WTC11 (cell line): ENCODE data around the gene UGT8. TPM values are rescaled to one million over a fixed set of nuclear protein-coding genes. Genes with fewer than 3 reads are reported as not detected.

Experiments
- ATAC-seq: fragments of 200-7000 bp; cut with Tn5 transposase; 2 replicates; pipeline ENCODE4 v1.10.0; 2021; ENCODE audit warnings: mild to moderate bottlenecking, moderate library complexity
- CTCF ChIA-PET: fragments of 300-600 bp; sonication (Branson Sonifier 250); formaldehyde crosslinking; loops from one replicate; lab custom pipeline; 2021; ENCODE audit warnings: antibody characterized with exemption; lab: Charles Lee
- POLR2A ChIA-PET: fragments of 350-600 bp; sonication (Branson Sonifier 250); formaldehyde crosslinking; loops from one replicate; lab custom pipeline; 2021; ENCODE audit warnings: antibody characterized with exemption; lab: Charles Lee
- DNase-seq: peaks from one replicate; pipeline ENCODE4 v3.0.0; 2021; ENCODE audit warnings: low spot score
- H3K27ac Mint-ChIP-seq: 2 replicates; pipeline ENCODE4 v1.8.0; 2021; ENCODE audit warnings: mixed read lengths
- H3K27me3 Mint-ChIP-seq: 2 replicates; pipeline ENCODE4 v1.8.0; 2021; ENCODE audit warnings: low read depth, mild to moderate bottlenecking, moderate library complexity, mixed read lengths
- H3K36me3 Mint-ChIP-seq: 2 replicates; pipeline ENCODE4 v1.8.0; 2021; ENCODE audit warnings: mixed read lengths
- H3K4me1 Mint-ChIP-seq: 2 replicates; pipeline ENCODE4 v1.8.0; 2022; ENCODE audit warnings: mixed read lengths
- H3K4me3 Mint-ChIP-seq: 2 replicates; pipeline ENCODE4 v1.8.0; 2021; ENCODE audit warnings: mild to moderate bottlenecking, moderate library complexity, mixed read lengths
- H3K9me3 Mint-ChIP-seq: 2 replicates; pipeline ENCODE4 v1.8.0; 2021; ENCODE audit warnings: mixed read lengths
- AFF4 ChIP-seq: sonication (generic); formaldehyde crosslinking; IDR thresholded peaks from 2 replicates; pipeline ENCODE4 v1.8.1; 2023; ENCODE audit warnings: mild to moderate bottlenecking, missing genetic modification reagents, borderline replicate concordance
- ARID4B ChIP-seq: sonication (generic); formaldehyde crosslinking; IDR thresholded peaks from 2 replicates; pipeline ENCODE4 v1.8.0; 2023; ENCODE audit warnings: missing genetic modification reagents, mild to moderate bottlenecking, borderline replicate concordance
- CTCF ChIP-seq: fragments of 200-600 bp; IDR thresholded peaks from 2 replicates; pipeline ENCODE4 v1.8.0; 2022; ENCODE audit warnings: antibody characterized with exemption
- FOXJ3 ChIP-seq: sonication (generic); formaldehyde crosslinking; IDR thresholded peaks from 2 replicates; pipeline ENCODE4 v1.9.0; 2021; ENCODE audit warnings: missing genetic modification reagents, mild to moderate bottlenecking, borderline replicate concordance
- FOXK1 ChIP-seq: sonication (generic); formaldehyde crosslinking; IDR thresholded peaks from 2 replicates; pipeline ENCODE4 v1.8.0; 2022; ENCODE audit warnings: mild to moderate bottlenecking, moderate library complexity, missing genetic modification reagents
- IRF2 ChIP-seq: sonication (generic); formaldehyde crosslinking; IDR thresholded peaks from 2 replicates; pipeline ENCODE4 v1.8.0; 2022; ENCODE audit warnings: low read depth, missing genetic modification reagents, borderline replicate concordance
- MYBL2 ChIP-seq: sonication (generic); formaldehyde crosslinking; IDR thresholded peaks from 2 replicates; pipeline ENCODE4 v1.8.1; 2023; ENCODE audit warnings: mild to moderate bottlenecking, moderate library complexity, missing genetic modification reagents
- NR3C1 ChIP-seq: sonication (generic); formaldehyde crosslinking; conservative IDR thresholded peaks from 2 replicates; pipeline ENCODE4 v1.8.1; 2023; ENCODE audit warnings: low read depth, mild to moderate bottlenecking, missing genetic modification reagents
- RELA ChIP-seq: sonication (generic); formaldehyde crosslinking; IDR thresholded peaks from 2 replicates; pipeline ENCODE4 v1.8.1; 2022; ENCODE audit warnings: missing genetic modification reagents, mild to moderate bottlenecking, borderline replicate concordance
- USF1 ChIP-seq: sonication (generic); formaldehyde crosslinking; IDR thresholded peaks from 2 replicates; pipeline ENCODE4 v1.8.0; 2022; ENCODE audit warnings: mild to moderate bottlenecking, missing genetic modification reagents
- ZNF121 ChIP-seq: sonication (generic); formaldehyde crosslinking; IDR thresholded peaks from 2 replicates; pipeline ENCODE4 v1.8.0; 2023; ENCODE audit warnings: missing genetic modification reagents
- ZNF317 ChIP-seq: sonication (generic); formaldehyde crosslinking; IDR thresholded peaks from 2 replicates; pipeline ENCODE4 v1.8.1; 2023; ENCODE audit warnings: low read depth, mild to moderate bottlenecking, moderate library complexity, missing genetic modification reagents, borderline replicate concordance
- total RNA-seq: library from RNA; stranded (reverse); gene quantifications from 3 replicates; pipeline ENCODE4 v1.2.3, GENCODE V29; 2021

The UGT8 gene
- total RNA-seq, 1 experiment from 2014 or later: 30.8 TPM

GRCh38 chr4:114691865-114692264, 93.3 kb downstream of the UGT8 start:
- no peak overlapping the region for H3K4me3 Mint-ChIP-seq
- ATAC-seq: no peak
- ChIA-PET CTCF (interaction anchor here (1.4 kb wide), 1 partner anchor 275 kb away, joined by 3 read pairs; no protein-coding TSS in a partner anchor), POLR2A (no interaction called here)
- TF ChIP-seq AFF4 (CRISPR knock-in tag) (no peak), ZNF317 (CRISPR knock-in tag) (no peak), IRF2 (CRISPR knock-in tag) (no peak), RELA (CRISPR knock-in tag) (no peak), ARID4B (no peak)
- H3K4me1 Mint-ChIP-seq: peaks cover 14% of the 10 kb centered on the region
- no peak overlapping the region for H3K27ac Mint-ChIP-seq
- no peaks in the 10 kb centered on the region for H3K36me3 Mint-ChIP-seq
- H3K9me3 Mint-ChIP-seq: no peaks in the 10 kb centered on the region
- no peaks in the 10 kb centered on the region for H3K27me3 Mint-ChIP-seq
- no peak for DNase-seq

GRCh38 chr4:114692958-114693357, 94.4 kb downstream of the UGT8 start:
- H3K27ac Mint-ChIP-seq: no peak overlapping the region; the same call in 1 of the 2 replicates
- ChIA-PET CTCF (interaction anchor here (1.4 kb wide), 1 partner anchor 276 kb away, joined by 3 read pairs; no protein-coding TSS in a partner anchor), POLR2A (no interaction called here)
- ATAC-seq (no peak), DNase-seq (no peak)
- peaks cover 12% of the 10 kb centered on the region for H3K4me1 Mint-ChIP-seq
- no peaks in the 10 kb centered on the region for H3K9me3 Mint-ChIP-seq
- TF ChIP-seq FOXJ3 (CRISPR knock-in tag): no peak
- no peaks in the 10 kb centered on the region for H3K27me3 Mint-ChIP-seq
- H3K4me3 Mint-ChIP-seq: no peak overlapping the region
- H3K36me3 Mint-ChIP-seq: no peaks in the 10 kb centered on the region

- no peak for TF ChIP-seq AFF4 (CRISPR knock-in tag)
- peak; percentile 48; the same call in 1 of the 2 replicates for TF ChIP-seq CTCF
- no peak for TF ChIP-seq NR3C1 (CRISPR knock-in tag)
- no peak for TF ChIP-seq USF1 (CRISPR knock-in tag)
- no peak for TF ChIP-seq MYBL2
- no peak for TF ChIP-seq FOXK1 (CRISPR knock-in tag)
- no peak for TF ChIP-seq ZNF121
- TF ChIP-seq, all 79 proteins: peak for 1
- CTCF ChIA-PET: interaction anchor here (0.6 to 1.5 kb wide), 9 partner anchors 15 to 540 kb away, joined by 3 to 20 read pairs (median 4); no protein-coding TSS in a partner anchor
- POLR2A ChIA-PET: no interaction called here
Observed at GRCh38 chr4:114694770-114695169, 96.2 kb downstream of the UGT8 start.

More at GRCh38 chr4:114694770-114695169, 96.2 kb downstream of the UGT8 start:
- H3K4me3 Mint-ChIP-seq: no peak overlapping the region
- no peak overlapping the region for H3K27ac Mint-ChIP-seq
- H3K27me3 Mint-ChIP-seq: no peaks in the 10 kb centered on the region
- H3K9me3 Mint-ChIP-seq: no peaks in the 10 kb centered on the region
- DNase-seq (no peak), ATAC-seq (no peak)
- no peaks in the 10 kb centered on the region for H3K4me1 Mint-ChIP-seq
- H3K36me3 Mint-ChIP-seq: no peaks in the 10 kb centered on the region
